NCI-H2227 treated with DMSO at 0.1 percent for 48 hours (cell line): ENCODE data around the gene NLRX1.
"Not testable (repeated sequence)": the region's sequence is repeated elsewhere in the genome, so short reads cannot be mapped to it uniquely, and the experiment has no call there.

ENCODE experiments used
- DNase-seq: peaks from one replicate; lab custom pipeline; 2025; lab: John Stamatoyannopoulos, UW

Gene NLRX1

DNA sequence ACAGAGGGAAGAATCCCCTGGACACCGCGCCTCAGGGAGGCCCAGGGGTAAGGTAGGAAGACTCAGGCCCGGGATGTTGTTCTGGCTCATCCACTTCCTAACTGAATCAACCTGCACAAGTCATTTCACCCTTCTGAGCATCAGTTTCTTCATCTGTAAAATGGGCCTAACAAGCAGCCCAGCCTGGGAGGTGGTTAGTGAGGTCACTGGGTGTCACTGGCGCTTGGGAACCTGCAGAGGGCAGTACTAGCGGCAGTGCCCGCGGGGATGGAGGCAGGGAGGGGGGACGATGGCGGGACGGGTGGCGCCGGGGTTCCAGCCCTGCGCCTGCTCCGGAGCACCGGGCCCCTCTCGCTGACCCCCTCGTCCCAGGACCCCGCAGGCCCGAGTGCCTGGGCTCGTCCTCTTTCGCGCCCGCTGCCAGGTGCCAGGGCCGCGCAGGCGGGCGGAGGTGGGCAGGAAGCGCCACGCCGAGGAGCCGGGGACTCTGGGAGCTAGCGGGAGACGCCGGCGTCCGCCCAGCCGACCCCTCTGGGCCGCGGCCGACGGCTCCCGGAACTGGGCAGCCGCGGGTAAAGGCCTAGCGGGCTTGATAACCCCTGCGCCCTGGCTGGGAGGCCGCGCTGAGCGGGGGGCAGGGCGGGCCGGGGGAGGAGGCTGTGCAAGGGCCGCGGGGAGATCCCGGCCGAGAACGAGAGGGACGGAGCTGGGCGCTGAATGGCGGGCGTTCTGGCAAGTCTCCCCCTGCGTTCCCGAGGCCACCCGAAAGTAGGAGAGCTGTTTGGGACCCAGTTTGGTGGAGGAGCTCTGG lies at the start of gene NLRX1:
Gene NLRX1 (plus strand): TSS at position 255 of the 811 bp plus-strand sequence. CDS start 2,679 bp downstream, outside the sequence.
- DNase-seq, result no peak

GRCh38 chr11:119118946-119119345 lies 49.6 kb upstream of the NLRX1 start:
- no peak for DNase-seq

- DNase-seq, result peak; percentile 36
Measured at GRCh38 chr11:119120639-119121007, 47.9 kb upstream of the NLRX1 start.

- peak; percentile 95 for DNase-seq
Measured at GRCh38 chr11:119121008-119121810, 47.3 kb upstream of the NLRX1 start, which contains the start of gene HINFP. Gene HINFP, plus strand, starts transcription at chr11:119121580. Its CDS starts 5,365 bp downstream, at chr11:119126945.

DNA sequence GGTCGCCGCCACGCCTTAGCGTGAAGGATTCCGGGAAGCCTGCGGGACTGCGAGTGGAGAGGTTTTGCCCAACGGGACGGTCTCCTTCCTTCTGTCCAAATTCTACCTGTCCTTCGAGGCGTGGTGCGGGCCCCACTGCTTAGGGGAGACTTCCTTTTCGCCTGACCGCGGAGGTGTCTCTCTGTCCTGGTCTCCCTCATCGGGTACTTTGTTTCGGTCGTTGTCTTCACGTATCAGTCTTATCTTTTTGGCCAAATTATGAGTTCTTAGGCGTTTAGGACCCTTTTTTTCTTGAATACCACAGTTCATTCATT lies 46.8 kb upstream of the NLRX1 start:
- no peak for DNase-seq

GRCh38 chr11:119125821-119126220 lies 42.7 kb upstream of the NLRX1 start:
- DNase-seq, result no peak

- DNase-seq, result no peak
Measured at GRCh38 chr11:119126675-119127268, 41.8 kb upstream of the NLRX1 start.

DNA sequence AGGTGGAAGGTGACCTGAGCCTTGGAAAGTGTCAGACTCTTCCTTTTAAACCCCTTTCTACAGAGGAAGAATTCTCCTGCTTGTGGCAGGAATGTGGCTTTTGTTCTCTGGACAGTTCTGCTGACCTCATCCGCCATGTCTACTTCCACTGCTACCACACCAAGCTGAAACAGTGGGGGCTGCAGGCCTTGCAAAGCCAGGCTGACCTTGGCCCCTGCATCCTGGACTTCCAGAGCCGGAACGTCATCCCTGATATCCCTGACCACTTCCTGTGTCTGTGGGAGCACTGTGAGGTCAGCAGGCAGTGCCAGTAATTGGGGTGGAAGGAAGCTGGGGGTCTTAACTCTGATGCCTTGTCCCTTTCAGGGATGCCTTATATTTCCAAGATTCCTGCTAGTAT lies 37.9 kb upstream of the NLRX1 start:
- DNase-seq, result no peak

DNA sequence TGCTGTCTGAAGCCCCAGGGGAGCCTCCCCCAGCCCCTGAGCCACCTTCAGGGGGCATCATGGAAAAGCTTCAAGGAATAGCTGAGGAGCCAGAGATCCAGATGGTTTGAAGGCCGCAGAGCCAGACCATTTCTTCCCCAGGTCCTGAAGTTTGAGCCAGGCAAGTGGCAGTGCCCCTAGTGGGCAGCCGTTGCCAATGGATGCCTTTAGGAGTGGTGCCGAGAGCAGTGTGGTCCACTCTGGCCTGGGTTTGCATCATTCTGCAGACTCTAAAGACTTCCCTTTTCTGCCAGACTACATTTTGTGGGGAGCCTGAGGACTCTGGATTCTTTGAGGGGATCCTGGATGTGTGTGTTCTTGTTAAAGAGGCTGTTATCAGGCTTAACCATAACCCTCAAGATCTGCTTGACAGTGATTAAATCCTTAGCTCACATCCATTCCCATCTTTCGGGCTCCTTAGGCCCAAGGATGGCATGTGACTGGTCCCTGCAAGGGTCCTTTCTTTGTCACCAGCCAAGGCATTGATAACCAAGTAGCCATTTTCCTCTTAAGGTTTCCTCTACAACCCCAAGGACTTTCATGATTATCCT lies 34.0 kb upstream of the NLRX1 start:
- no peak for DNase-seq

DNA sequence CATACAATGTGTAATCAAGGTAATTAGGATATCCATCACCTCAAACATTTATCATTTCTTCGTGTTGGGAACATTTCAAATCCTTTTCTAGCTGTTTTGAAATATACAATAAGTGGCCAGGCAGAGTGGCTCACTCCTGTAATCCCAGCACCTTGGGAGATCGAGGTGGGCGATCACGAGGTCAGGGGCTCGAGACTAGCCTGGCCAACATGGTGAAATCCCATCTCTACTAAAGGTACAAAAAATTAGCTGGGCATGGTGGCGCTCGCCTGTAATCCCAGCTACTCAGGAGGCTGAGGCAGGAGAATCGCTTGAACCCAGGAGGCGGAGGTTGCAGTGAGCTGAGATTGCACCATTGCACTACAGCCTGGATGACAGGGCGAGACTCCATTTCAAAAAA lies 29.2 kb upstream of the NLRX1 start:
- DNase-seq, result not testable (repeated sequence)

DNA sequence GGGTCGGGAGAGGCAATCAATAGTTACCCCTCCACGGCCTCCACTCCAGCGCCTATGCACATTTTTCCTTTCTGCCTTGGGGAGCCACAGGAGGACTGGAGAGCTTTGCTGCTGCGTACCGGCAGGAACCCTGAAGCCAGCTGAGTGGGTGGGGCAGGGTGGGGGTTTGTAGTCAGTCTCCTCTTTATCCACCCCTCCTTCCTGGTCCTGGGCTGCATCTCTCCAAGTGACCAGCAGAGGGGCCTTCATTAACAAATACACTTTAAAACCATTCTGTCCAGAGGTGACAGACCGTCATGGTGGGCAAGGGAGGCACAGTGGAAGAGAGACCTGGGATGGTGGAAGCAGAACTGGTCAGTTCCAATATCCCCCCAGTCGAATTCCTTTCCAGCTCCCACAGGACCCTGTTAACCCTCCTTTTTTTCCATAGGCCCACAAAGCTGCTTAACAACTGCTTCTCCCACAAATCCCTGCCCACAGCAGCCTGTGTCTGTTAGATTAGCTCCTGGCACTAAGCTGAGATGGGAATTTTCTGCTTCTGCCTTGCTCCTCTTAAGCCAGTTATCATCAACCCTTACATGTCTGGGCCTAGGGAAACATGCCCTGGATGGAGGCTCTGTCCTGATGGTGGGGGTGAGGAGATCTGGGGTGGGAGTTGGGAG lies 23.6 kb upstream of the NLRX1 start:
- peak; percentile 49 for DNase-seq

DNA sequence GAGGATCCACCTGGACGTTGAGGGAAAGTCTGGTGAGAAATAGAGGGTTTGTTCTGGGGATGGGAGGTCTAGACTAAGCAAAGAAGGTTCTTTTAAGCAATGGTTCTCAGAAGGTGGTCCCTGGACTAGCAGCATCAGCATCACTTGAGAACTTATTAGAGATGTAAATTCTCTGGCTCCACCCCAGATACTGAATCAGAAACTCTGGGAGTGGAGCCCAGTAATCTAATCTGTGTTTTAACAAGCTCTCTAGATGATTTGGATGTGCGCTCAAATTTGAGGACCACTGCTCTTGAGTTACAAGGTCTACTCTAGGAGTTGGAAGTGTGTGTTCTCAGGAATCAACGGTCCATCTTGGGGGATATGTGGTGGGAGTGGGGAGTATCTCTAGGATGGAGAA lies 23.0 kb upstream of the NLRX1 start:
- no peak for DNase-seq

GRCh38 chr11:119147604-119148333 lies 20.8 kb upstream of the NLRX1 start:
- DNase-seq, result no peak

- DNase-seq, result peak; percentile 8
Measured at GRCh38 chr11:119148720-119149017, 19.9 kb upstream of the NLRX1 start.

- no peak for DNase-seq
Measured at GRCh38 chr11:119149018-119149785, 19.3 kb upstream of the NLRX1 start, which contains the start of gene ABCG4. Gene ABCG4, plus strand, starts transcription at chr11:119149052. Its CDS starts 914 bp downstream, at chr11:119149966.

DNA sequence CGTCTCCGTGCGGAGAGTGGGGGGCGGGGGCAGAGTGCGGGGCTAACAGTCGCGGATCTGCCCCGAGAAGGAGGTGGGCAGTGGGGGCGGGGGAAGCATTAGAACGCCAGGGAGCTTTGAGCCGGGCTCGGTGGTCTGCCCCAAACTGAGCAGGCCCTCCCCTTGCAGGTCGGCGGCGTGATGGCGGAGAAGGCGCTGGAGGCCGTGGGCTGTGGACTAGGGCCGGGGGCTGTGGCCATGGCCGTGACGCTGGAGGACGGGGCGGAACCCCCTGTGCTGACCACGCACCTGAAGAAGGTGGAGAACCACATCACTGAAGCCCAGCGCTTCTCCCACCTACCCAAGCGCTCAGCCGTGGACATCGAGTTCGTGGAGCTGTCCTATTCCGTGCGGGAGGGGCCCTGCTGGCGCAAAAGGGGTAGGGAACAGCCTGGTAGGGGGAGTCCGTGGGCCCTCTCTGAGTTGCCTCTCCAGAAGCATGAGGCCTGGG lies 18.7 kb upstream of the NLRX1 start:
- no peak for DNase-seq

DNA sequence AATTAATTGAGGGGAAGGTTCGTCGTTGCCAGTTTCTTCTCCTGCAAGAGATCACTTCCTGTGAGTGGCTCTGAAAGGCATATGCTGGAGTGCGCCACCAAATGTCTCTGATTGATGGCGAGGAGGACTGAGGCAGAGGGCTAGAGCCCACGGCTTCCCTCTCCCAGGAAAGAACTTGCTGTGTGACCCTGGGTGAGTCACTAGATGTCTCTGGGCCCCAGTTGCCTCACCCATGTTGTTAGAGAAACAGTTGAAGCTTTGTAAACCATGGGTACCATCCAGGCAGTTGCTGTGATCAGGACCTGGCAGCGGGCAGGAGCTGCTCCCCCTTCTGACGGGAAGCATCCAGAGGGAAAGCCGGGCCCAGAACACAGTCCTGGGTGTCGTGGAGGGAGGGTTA lies 16.5 kb upstream of the NLRX1 start:
- no peak for DNase-seq

GRCh38 chr11:119152604-119153003 lies 15.9 kb upstream of the NLRX1 start:
- DNase-seq, result no peak

- DNase-seq, result no peak
Measured at GRCh38 chr11:119153049-119153818, 15.3 kb upstream of the NLRX1 start.

DNA sequence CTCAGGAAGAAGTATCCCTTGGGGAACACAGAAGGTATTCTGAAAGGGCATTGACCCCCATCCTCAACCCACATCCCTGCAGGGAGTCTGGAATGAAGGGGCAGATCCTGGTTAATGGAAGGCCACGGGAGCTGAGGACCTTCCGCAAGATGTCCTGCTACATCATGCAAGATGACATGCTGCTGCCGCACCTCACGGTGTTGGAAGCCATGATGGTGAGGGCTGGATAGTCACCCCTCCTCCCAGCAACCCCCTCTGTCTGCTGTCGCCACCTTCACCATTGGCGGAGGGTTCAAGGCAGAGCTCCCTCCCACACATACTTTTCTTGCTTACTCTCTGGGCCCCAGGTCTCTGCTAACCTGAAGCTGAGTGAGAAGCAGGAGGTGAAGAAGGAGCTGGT lies 14.3 kb upstream of the NLRX1 start:
- DNase-seq, result no peak
